Tibial nerve (tissue), 3 donors: ENCODE results near the gene CREB3L1.

Source experiments
- CTCF ChIP-seq, 5 experiments: fragments of 200-600 bp in 3 of 5; fragments of 450-650 bp in 2 of 5; sonication (generic) in 3 of 5; IDR thresholded peaks; one replicate each; pipeline ENCODE4 v1.5.1; 2016 to 2019; ENCODE audit warnings: antibody characterized with exemption in 5 of 5, mild to moderate bottlenecking in 3 of 5, moderate library complexity in 2 of 5
- POLR2A ChIP-seq, 2 donors: fragments of 450-650 bp; IDR thresholded peaks; one replicate each; pipeline ENCODE4 v1.6.1; 2017; ENCODE audit warnings: antibody characterized with exemption in 2 of 2, mild to moderate bottlenecking in 2 of 2, moderate library complexity in 2 of 2

DNA sequence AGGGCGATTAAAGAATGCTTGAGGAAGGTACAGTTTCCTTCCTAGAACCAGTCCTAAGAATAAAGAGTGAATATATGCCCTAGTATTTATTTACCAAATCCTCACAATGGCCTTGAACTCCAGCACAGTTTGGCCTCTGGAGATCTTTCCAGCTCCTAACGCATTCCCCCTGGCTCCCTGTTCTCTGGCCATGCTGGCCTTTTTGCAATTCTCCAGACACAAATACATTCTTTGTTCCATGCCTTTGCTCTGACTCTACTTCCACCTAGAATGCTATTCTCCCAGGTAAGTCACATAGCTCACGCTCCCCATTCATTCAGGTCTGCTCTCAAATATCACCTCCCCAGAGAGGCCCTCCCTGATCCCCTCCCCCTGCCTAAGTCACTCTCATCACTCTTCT lies 66.1 kb downstream of the CREB3L1 start:
- no peak for TF ChIP-seq POLR2A (IDR thresholded peaks at IDR 0.05)
- TF ChIP-seq CTCF (IDR thresholded peaks at IDR 0.05), result no peak
